ENCODE measurements around the gene ID2. TPM values are rescaled to one million over a fixed set of nuclear protein-coding genes. Genes with fewer than 3 reads are reported as not detected.

The ID2 gene
- total and polyA plus RNA-seq, 4 donors: 149 to 488 (median 245) TPM

DNA sequence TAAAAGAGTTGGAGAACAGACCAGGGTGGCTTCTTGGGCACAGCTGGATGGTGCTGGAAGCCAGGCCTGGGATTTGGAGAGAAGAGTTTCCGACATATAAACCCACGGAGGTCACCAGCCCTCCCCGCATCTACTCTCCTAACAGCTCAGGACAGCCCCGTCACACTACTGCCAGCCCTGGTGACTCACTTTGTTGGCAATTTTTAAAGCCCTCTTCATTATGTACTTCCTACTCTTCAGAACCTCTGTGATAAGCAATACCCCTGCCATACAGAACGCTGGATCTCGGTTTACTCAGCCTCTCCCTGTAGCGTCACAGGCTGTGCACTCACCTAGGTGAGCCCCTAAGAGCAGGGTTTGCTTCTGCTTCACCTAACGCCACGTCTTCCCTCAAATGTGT, 48.1 kb downstream of the ID2 start:
- 96% methylated on average over 9 of the region's 9 CpGs for WGBS
- Histone ChIP-seq H3K9ac (ENCODE audit: low read depth in 1 of 2, low read length in 2 of 2) (no peak overlapping the region), H3K27me3 (ENCODE audit: control insufficient read depth in 4 of 4, insufficient read depth in 4 of 4, low read length in 3 of 4) (no peaks in the 10 kb centered on the region), H3K4me1 (ENCODE audit: control insufficient read depth in 4 of 4, insufficient read depth in 4 of 4, low read length in 3 of 4) (no peaks in the 10 kb centered on the region), H3K27ac (ENCODE audit: low read depth in 1 of 2, low read length in 2 of 2) (no peak overlapping the region), H3K4me3 (ENCODE audit: low read depth in 1 of 3, low read length in 3 of 3) (no peak overlapping the region), H3K9me3 (ENCODE audit: control insufficient read depth in 4 of 4, low read length in 3 of 4) (no peaks in the 10 kb centered on the region), H3K36me3 (ENCODE audit: control insufficient read depth in 4 of 4, insufficient read depth in 3 of 4, low read depth in 1 of 4, low read length in 3 of 4) (peaks cover 17 to 55% (median 39%) of the 10 kb centered on the region in 4 donors)
- no peak for DNase-seq (ENCODE audit: low spot score)
- no peak for TF ChIP-seq HNF4A (conservative IDR thresholded peaks at IDR 0.05)
- no peak for TF ChIP-seq MAX (IDR thresholded peaks at IDR 0.05)
- no peak for TF ChIP-seq HNF4G (IDR thresholded peaks at IDR 0.05)
- TF ChIP-seq, protein P1, sequence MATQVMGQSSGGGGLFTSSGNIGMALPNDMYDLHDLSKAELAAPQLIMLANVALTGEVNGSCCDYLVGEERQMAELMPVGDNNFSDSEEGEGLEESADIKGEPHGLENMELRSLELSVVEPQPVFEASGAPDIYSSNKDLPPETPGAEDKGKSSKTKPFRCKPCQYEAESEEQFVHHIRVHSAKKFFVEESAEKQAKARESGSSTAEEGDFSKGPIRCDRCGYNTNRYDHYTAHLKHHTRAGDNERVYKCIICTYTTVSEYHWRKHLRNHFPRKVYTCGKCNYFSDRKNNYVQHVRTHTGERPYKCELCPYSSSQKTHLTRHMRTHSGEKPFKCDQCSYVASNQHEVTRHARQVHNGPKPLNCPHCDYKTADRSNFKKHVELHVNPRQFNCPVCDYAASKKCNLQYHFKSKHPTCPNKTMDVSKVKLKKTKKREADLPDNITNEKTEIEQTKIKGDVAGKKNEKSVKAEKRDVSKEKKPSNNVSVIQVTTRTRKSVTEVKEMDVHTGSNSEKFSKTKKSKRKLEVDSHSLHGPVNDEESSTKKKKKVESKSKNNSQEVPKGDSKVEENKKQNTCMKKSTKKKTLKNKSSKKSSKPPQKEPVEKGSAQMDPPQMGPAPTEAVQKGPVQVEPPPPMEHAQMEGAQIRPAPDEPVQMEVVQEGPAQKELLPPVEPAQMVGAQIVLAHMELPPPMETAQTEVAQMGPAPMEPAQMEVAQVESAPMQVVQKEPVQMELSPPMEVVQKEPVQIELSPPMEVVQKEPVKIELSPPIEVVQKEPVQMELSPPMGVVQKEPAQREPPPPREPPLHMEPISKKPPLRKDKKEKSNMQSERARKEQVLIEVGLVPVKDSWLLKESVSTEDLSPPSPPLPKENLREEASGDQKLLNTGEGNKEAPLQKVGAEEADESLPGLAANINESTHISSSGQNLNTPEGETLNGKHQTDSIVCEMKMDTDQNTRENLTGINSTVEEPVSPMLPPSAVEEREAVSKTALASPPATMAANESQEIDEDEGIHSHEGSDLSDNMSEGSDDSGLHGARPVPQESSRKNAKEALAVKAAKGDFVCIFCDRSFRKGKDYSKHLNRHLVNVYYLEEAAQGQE (IDR thresholded peaks at IDR 0.05): no peak
- TF ChIP-seq, protein P2, sequence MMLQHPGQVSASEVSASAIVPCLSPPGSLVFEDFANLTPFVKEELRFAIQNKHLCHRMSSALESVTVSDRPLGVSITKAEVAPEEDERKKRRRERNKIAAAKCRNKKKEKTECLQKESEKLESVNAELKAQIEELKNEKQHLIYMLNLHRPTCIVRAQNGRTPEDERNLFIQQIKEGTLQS (IDR thresholded peaks at IDR 0.05): no peak
- no peak for TF ChIP-seq YY1 (IDR thresholded peaks at IDR 0.05)
- TF ChIP-seq SP1 (IDR thresholded peaks at IDR 0.05): no peak
- TF ChIP-seq, protein P3, sequence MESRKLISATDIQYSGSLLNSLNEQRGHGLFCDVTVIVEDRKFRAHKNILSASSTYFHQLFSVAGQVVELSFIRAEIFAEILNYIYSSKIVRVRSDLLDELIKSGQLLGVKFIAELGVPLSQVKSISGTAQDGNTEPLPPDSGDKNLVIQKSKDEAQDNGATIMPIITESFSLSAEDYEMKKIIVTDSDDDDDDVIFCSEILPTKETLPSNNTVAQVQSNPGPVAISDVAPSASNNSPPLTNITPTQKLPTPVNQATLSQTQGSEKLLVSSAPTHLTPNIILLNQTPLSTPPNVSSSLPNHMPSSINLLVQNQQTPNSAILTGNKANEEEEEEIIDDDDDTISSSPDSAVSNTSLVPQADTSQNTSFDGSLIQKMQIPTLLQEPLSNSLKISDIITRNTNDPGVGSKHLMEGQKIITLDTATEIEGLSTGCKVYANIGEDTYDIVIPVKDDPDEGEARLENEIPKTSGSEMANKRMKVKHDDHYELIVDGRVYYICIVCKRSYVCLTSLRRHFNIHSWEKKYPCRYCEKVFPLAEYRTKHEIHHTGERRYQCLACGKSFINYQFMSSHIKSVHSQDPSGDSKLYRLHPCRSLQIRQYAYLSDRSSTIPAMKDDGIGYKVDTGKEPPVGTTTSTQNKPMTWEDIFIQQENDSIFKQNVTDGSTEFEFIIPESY (IDR thresholded peaks at IDR 0.05): no peak

DNA sequence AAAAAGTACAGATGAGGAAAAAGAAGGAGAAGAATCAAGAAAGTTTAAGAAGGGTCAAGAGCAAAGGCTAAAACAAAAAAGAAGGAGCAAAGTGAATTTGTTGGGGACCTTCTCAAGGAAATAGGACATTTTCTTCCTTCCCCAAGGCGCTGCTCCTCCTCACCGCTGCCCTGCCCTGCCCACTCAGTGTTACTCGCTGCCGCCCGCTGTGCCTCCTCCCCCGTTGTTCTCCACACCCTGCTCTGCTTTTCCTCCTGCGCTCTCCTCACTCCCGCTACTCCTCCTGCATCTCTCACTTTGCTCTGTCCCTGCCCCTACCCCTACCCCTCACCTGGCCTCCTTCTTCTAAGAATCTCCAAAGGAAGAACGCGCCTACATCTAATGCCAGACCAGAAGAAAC, 50.7 kb downstream of the ID2 start:
- DNase-seq (ENCODE audit: low spot score): no peak
- Histone ChIP-seq H3K36me3 (ENCODE audit: control insufficient read depth in 4 of 4, insufficient read depth in 3 of 4, low read depth in 1 of 4, low read length in 3 of 4) (peaks cover 18 to 64% (median 49%) of the 10 kb centered on the region in 4 donors), H3K9ac (ENCODE audit: low read depth in 1 of 2, low read length in 2 of 2) (no peak overlapping the region), H3K27me3 (ENCODE audit: control insufficient read depth in 4 of 4, insufficient read depth in 4 of 4, low read length in 3 of 4) (no peaks in the 10 kb centered on the region), H3K9me3 (ENCODE audit: control insufficient read depth in 4 of 4, low read length in 3 of 4) (no peaks in the 10 kb centered on the region), H3K27ac (ENCODE audit: low read depth in 1 of 2, low read length in 2 of 2) (no peak overlapping the region), H3K4me3 (ENCODE audit: low read depth in 1 of 3, low read length in 3 of 3) (no peak overlapping the region), H3K4me1 (ENCODE audit: control insufficient read depth in 4 of 4, insufficient read depth in 4 of 4, low read length in 3 of 4) (no peaks in the 10 kb centered on the region)
- 97% methylated on average over 10 of the region's 10 CpGs for WGBS
- TF ChIP-seq GABPA (IDR thresholded peaks at IDR 0.05 in 1 of 2, conservative IDR thresholded peaks at IDR 0.05 in 1 of 2): no peak
- TF ChIP-seq NR2F2 (IDR thresholded peaks at IDR 0.05): no peak
- TF ChIP-seq, protein P2 (IDR thresholded peaks at IDR 0.05): no peak
- TF ChIP-seq, protein P3 (IDR thresholded peaks at IDR 0.05): no peak
- no peak for TF ChIP-seq FOXA2 (IDR thresholded peaks at IDR 0.05)
- TF ChIP-seq, protein P1 (IDR thresholded peaks at IDR 0.05): no peak
- TF ChIP-seq YY1 (IDR thresholded peaks at IDR 0.05): no peak
- TF ChIP-seq JUND (IDR thresholded peaks at IDR 0.05): no peak
- TF ChIP-seq, protein P4, sequence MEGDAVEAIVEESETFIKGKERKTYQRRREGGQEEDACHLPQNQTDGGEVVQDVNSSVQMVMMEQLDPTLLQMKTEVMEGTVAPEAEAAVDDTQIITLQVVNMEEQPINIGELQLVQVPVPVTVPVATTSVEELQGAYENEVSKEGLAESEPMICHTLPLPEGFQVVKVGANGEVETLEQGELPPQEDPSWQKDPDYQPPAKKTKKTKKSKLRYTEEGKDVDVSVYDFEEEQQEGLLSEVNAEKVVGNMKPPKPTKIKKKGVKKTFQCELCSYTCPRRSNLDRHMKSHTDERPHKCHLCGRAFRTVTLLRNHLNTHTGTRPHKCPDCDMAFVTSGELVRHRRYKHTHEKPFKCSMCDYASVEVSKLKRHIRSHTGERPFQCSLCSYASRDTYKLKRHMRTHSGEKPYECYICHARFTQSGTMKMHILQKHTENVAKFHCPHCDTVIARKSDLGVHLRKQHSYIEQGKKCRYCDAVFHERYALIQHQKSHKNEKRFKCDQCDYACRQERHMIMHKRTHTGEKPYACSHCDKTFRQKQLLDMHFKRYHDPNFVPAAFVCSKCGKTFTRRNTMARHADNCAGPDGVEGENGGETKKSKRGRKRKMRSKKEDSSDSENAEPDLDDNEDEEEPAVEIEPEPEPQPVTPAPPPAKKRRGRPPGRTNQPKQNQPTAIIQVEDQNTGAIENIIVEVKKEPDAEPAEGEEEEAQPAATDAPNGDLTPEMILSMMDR (IDR thresholded peaks at IDR 0.05; ENCODE audit: low read depth, low read length, missing input control): no peak
- no peak for TF ChIP-seq FOXA1 (IDR thresholded peaks at IDR 0.05)
- no peak for TF ChIP-seq HNF4G (IDR thresholded peaks at IDR 0.05)
- TF ChIP-seq EGR1 (IDR thresholded peaks at IDR 0.05; ENCODE audit: low read depth in 2 of 2): no peak
- no peak for TF ChIP-seq TAF1 (conservative IDR thresholded peaks at IDR 0.05)
- TF ChIP-seq SP1 (IDR thresholded peaks at IDR 0.05): no peak
- no peak for TF ChIP-seq HNF4A (conservative IDR thresholded peaks at IDR 0.05)
- no peak for TF ChIP-seq RXRA (IDR thresholded peaks at IDR 0.05)
- no peak for TF ChIP-seq MAX (IDR thresholded peaks at IDR 0.05)
